ENCODE results near the gene PTTG1IP.
"Not testable (repeated sequence)": the region's sequence is repeated elsewhere in the genome, so short reads cannot be mapped to it uniquely, and the experiment has no call there.

The PTTG1IP gene

DNA sequence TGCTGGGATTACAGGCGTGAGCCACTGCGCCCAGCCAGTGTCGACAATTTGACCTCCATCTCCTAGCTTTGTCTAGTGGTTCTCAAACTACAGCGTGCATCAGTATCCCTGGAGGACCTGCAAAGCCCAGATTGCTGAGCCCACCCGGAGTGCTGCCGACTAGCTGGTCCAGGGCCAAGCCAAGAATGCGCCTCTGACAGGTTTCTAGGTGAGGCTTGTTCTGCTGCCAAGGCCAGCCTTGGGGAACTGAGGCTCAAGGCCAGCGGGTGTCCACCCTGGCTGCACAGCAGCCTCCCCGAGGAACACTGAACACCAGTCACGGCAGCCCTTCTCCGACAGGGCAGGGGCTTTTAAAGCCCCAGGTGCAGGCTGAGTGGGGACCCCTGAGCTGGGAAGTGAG lies 9.8 kb upstream of the PTTG1IP start:
- no peak for DNase-seq (ENCODE audit: low read depth in 2 of 2)

GRCh38 chr21:44881198-44881872 lies 7.8 kb upstream of the PTTG1IP start:
- DNase-seq (ENCODE audit: low read depth in 2 of 2): no peak

DNA sequence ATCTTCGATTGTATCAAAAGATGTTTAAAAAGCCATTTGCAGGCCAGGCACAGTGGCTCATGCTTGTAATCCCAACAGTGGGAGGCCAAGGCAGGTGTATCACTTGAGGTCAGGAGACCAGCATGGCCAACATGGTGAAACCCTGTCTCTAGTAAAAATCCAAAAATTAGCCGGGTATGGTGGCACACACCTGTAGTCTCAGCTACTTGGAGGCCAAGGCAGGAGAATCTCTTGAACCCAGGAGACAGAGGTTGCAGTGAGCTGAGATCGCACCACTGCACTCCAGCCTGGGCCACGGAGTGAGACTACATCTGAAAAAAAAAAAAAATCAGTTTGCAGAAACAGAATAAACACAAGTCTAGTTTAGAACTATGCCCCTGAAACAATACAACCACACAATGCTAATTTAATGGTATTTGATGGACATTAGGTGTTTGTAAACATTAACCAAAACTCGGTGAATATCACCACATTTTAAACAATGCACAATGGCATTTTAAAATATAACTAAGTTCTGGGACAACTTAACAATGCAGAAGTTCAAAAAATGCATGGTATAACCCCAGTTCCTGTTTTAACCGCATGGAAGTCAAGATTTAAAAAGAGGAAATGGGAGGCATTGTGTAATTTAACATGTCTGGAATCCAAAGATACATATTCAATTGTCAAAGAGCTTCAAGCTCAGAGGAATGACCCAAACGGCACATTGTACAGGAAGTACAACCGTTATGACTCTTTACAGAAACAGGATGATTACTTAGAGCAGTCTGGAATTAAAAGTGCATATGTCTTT lies 7.1 kb upstream of the PTTG1IP start:
- DNase-seq (ENCODE audit: low read depth in 2 of 2): no peak

DNA sequence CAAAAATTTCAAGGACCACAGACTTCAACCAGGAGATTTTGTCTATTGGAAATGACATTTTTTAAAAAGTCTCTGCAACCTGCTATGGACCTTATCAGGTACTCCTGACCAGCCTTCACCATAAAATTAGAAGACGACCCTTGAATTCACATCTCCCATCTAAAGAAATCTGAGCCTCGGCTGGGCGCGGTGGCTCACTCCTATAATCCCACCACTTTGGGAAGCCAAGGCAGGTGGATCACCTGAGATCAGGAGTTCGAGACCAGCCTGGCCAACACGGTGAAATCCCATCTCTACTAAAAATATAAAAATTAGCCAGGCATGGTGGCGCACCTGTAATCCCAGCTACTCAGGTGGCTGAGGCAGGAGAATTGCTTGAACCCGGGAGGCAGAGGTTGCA lies 5.7 kb upstream of the PTTG1IP start:
- DNase-seq (ENCODE audit: low read depth in 2 of 2): not testable (repeated sequence)

DNA sequence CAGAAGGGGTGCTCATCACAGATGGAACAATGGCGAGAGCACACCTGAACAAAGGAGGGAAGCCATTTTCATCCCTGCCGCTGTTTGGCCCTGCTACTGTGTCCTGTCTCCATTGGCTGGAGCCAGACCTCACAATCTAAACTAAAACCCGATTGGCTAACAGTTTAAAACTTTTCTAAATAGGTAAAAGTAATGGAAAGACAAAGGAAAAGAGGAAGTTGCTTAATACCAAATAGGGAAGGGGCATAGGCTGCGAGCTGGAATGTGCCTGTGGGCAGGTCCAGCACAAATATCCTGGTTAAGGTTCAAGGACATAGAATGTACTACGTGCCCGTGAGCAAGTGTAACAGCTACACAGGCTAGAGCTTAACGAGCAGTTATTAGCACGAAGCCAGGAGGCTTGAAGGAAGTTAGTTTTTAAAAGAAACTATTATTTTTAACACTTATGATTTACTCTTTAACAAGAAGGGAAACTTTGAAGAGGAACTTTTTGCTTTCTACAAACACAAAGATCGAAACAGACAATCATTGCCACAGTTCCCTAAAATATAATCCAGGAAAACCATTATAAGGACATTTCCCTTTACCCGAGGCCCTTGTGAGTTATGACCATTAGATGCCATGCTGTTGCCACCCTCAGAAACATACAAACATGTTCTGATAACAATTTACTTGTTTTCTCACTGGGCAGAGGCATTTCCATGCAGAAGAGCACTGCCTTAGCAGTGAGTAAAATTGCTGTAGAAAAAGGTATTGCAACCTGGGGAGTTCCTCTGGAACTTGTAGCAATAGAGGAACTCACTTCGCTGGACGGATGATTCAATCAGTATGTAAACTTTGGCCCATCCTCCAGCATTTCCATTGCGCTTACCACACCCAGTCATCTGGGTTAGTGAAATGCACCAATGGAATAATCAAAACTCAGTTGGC lies 4.8 kb upstream of the PTTG1IP start:
- DNase-seq (ENCODE audit: low read depth in 2 of 2): no peak

DNA sequence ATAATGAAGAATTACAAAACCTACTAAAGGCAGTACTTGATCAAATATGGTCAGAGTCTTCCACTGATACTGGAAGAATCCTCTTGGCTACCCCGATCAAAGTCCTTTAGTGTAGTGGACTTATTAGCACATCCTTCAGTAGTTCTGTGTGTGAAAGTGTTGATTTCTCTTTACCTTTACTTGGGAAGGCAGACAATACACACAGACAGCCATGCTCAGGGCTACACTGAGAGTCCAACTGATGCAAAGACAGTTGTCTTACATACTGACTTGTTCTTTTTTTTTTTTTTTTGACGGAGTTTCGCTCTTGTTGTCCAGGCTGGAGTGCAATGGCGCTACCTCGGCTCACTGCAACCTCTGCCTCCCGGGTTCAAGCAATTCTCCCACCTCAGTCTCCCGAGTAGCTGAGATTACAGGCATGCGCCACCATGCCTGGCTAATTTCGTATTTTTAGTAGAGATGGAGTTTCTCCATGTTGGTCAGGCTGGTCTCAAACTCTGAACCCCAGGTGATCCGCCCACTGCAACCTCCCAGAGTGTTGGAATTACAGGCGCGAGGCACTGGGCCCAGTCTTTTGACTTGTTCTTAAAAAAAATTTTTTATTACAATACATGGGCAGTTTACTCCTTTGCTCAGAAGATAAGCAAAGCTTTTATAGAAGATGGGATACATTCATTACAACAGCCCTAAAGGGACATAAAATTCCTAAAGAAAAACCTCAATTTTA lies 3.5 kb upstream of the PTTG1IP start:
- DNase-seq (ENCODE audit: low read depth in 2 of 2): no peak

DNA sequence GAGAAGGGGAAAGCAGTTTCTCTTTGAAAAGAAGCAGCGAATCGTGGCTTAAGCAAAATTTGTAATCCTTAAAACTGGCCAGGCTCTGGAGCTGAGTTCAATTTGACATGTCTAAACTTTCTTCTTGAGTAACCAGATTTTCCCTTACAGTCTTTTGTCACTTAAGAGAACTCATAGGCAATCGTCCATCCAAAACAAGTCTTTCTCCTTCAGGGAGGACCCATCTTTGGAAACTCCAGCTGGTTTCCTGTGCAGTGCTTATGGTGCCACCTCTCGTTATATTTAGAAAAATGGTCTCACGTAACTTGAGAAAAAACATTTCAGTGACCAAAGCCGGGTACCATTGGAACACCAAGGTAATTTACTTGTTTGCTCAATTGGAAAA lies 1.8 kb upstream of the PTTG1IP start:
- no peak for DNase-seq (ENCODE audit: low read depth in 2 of 2)

GRCh38 chr21:44874497-44875315 lies 1.2 kb upstream of the PTTG1IP start:
- no peak for DNase-seq (ENCODE audit: low read depth in 2 of 2)

GRCh38 chr21:44874240-44874496 lies 678 bp upstream of the PTTG1IP start:
- DNase-seq (ENCODE audit: low read depth in 2 of 2): peak in 1 of 2 donors; percentile 20

- no peak for DNase-seq (ENCODE audit: low read depth in 2 of 2)
Measured at GRCh38 chr21:44872649-44873355, 688 bp downstream of the PTTG1IP start.

DNA sequence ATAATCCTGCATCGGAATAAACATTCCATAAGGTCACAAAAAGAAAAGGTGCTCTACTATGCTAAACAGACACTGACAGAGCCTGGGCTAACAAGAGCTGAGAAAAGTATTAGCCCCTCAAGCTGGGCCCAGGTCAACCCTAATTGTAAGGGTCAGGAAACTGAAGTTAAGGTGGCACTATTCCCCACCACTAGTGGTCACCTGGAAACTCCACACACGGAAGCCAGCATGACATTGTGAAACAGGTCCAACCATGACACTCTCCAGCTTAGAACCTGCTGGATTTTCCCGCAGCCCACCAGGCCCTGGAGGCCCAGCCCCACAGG lies 1.2 kb downstream of the PTTG1IP start:
- DNase-seq (ENCODE audit: low read depth in 2 of 2): no peak

DNA sequence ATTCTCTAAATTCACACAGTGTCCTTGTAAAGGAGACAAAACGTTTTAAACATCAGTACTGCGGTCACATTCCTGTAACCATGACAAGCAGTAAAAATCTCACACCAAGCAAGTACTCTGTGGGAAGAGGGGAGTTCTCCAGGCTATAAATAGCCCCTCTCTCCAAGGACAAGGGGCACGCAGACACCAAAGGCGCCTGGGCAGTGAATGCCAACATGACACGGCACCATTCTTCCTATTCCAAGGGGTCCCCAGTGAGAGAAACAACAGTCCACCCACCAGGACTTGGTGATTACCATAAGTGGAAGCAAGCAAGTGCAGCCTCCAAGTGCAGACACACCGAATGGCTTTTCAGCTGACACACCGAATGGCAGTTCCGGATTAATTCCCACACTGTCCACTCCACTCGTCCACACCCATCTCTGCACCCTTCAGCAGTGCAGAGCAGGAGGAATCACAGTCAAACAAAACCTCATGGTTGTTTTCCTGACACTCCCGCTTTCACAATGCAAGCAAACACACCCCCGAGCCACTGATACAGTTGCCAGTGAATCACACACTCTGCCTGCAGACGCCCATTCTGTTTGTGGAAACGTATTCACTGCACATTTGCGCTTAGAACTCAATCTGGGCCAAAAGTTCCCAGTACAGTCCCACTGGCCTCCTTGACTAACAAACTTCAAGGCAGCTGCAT lies 1.8 kb downstream of the PTTG1IP start:
- no peak for DNase-seq (ENCODE audit: low read depth in 2 of 2)

GRCh38 chr21:44870748-44871495 lies 2.6 kb downstream of the PTTG1IP start:
- no peak for DNase-seq (ENCODE audit: low read depth in 2 of 2)

- no peak for DNase-seq (ENCODE audit: low read depth in 2 of 2)
Measured at GRCh38 chr21:44869781-44870747, 3.4 kb downstream of the PTTG1IP start.

- DNase-seq (ENCODE audit: low read depth in 2 of 2): no peak
Measured at GRCh38 chr21:44868707-44869106, 4.8 kb downstream of the PTTG1IP start.

DNA sequence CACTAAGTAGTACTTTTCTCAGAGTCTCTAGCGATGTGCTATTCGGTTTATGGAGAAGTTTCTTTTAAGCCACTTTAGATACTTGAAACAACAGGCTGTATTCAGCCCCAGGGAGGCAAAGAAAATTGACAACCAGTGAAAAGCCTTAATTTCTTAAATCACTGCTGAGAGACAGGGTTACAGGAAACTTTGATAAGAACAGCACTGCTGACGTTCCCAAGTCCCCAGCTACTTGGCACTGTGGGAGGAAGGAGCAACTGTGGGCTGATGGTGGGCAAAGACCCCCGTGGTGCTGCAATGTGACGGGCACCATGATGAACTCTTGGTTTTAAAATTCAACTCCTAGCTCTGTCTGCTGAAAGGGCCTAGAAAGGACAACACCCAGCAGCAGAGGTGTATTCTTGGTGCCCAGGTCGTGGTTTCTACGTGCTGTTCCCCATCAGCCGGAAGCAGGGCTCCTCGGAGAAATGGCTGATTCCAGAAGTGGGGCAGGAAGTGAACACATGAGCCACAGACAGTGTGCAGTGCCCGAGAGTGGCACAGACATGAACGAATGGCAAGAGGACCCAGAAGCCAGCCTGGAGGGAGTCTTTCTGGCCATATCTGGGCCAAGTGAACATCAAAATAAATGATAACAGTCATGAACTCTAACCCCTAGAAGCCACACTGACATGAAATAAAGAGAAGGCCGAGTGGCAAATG lies 5.3 kb downstream of the PTTG1IP start:
- DNase-seq (ENCODE audit: low read depth in 2 of 2): no peak

DNA sequence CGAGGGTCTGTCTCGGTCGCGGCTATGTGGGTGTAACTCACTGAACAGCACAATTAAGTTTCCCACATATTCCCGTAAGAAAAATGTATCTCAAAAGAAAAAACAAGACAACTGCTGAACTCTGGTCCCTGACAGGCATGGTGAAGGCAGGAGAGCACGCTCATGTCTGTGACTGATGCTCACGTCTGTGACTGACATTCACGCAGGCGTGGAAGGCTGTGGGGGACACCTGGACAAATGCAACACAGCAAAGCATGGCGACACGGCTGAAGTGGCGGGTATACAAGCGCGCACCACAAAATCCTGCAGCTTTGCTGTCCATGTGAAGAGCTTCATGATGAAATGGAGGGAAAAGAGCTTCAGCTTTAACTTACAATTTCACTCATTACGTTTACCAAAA lies 6.0 kb downstream of the PTTG1IP start:
- DNase-seq (ENCODE audit: low read depth in 2 of 2): no peak
